KBM-7 (cell line): Measurements from ENCODE around the gene RIMOC1.
A peak's percentile ranks its signal among the peaks of the same experiment; 100 is the strongest.

Source experiments
- DNase-seq: peaks from one replicate; pipeline ENCODE4 v3.0.0-alpha.2; 2015
- in situ Hi-C: fragments of 300-500 bp; cut with MboI; formaldehyde crosslinking; loops from 2 replicates; pipeline ENCODE4 v1.14.3; 2020; ENCODE audit warnings: low sequenced_read_pairs, low pct_unique_long_range_greater_than_20kb, mixed read lengths

The RIMOC1 gene

GRCh38 chr5:41883936-41884335, 20.2 kb upstream of the RIMOC1 start:
- in situ Hi-C loops: no loop called here
- DNase-seq: no peak

GRCh38 chr5:41885286-41885685, 18.9 kb upstream of the RIMOC1 start:
- DNase-seq: no peak
- in situ Hi-C loops: no loop called here

DNA sequence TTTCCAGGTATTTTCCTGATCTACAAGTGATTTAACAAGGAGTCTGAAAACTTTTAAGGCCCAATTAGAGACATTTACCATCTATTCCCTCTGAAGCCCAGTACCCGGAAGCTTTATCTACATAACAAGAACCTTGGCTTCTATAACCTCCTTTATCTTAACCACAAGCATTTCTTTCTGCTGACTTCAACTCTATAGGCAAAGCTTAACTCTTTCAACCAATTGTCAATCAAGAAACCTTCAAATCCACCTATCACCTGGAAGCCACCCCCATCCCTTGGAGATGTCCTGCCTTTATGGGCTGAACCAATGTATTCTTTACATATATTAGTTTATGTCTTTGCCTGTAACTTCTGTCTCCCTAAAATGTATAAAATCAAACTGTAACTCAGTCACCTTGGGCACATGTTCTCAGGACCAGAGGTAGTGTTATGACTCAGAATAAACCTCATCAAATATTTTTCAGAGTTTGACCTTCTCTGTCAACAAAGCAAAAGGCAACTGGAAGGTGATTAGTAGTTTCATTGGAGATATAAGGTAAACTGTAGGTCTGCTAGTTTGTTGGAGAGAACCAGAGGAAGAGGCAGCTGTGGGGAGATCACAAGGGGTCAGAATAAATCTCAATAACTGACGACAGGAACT, 13.0 kb upstream of the RIMOC1 start:
- in situ Hi-C loops: no loop called here
- DNase-seq: no peak

GRCh38 chr5:41892031-41892430, 12.1 kb upstream of the RIMOC1 start:
- DNase-seq: no peak
- in situ Hi-C loops: no loop called here

GRCh38 chr5:41893074-41893851, 10.9 kb upstream of the RIMOC1 start:
- in situ Hi-C loops: no loop called here
- no peak for DNase-seq

DNA sequence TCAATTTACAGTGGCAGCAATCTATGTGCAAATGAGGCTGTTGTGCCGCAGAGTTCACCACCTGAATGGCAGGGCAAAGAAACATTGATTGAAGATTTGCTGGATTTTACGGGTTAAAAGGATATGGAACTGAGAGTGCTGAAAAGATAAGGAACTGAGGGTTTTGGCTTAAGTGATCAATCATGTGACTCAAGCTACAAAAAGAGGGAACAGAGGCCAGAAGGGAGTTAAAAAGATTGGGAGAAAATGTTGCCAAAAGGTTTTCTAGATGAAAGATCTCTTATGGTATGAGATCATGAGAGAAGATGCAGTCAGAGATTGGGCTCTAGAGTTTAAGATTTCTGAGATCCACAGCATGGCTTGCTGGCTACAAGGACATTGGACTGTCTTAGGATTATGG, 7.9 kb upstream of the RIMOC1 start:
- in situ Hi-C loops: no loop called here
- peak; percentile 11 for DNase-seq

DNA sequence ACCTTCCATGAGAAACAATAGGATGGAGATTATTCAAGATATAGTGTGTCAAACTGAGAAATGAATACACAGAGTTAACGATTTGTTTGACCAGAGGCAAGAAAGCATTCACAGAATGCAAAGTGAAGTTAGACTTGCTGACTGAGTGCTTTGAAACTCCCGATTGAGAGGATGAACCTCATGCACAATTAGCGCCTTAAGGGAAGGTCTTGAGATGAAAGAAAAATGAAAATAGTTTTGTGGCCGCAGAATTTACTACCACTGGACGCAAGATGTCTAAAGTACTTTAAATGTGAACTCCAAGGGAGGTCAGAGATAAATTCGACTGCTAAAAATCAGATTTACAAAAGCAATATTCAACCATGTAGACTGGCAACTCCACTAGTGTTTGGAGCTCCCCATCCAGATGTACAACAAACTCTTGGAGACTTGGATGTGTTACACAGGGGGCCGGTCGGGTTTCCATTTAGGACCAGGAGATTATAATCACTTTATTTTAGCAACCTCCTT, 707 bp upstream of the RIMOC1 start:
- in situ Hi-C loops: no loop called here
- DNase-seq: no peak

DNA sequence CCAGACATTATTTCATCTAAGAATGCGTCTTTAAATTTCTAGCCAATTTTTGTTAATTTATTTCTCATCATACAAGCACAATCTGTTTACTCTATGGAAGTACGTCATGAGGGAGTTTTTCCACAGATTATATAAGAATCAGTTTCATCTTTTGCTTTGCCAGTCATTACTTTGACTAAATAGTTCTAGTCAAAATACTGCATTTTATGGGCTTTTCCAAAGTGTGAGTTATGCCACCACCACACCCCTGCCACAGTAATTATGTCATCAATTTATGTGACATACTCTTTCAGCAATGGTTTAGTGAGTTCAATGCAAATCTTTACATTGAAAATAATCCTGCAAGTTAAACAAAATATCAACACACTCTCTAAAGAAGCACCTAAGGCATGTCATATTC, 2.0 kb downstream of the RIMOC1 start:
- in situ Hi-C loops: no loop called here
- DNase-seq: no peak

DNA sequence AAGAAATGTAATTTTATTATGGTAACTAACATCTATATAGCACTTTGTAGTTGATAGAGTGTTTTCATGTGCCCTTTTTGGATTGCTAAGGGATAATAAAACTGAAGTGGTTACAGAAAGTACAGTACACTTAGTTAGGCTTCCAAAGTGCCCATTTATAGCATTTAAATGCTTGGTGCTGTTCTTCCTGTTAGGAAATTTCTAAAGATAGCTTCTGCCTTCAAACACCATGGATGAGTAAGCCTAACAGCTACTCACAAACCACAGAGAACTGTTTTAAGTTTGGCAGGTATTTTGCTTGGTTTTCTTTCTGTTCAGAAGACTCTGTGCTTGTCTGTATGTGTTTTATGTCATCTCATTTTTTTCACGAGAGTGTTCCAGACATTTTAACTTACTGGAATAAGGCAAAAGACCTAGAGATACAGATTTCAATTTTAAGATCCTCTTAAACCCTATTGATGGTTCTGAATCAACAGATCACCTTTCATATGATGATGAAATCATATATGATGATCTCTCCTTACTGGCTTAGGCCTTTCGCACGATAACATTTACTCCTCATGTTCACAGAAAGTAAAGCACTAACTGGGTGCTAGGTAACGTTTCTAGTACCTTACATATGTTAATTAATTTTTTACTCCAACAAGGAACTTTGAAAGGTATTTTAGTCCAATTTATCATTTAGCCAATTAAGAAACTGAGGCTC, 4.4 kb downstream of the RIMOC1 start:
- DNase-seq: peak; percentile 65
- in situ Hi-C loops: no loop called here

- in situ Hi-C loops: no loop called here
- no peak for DNase-seq
Measured at GRCh38 chr5:41918105-41918504, 14.0 kb downstream of the RIMOC1 start.

DNA sequence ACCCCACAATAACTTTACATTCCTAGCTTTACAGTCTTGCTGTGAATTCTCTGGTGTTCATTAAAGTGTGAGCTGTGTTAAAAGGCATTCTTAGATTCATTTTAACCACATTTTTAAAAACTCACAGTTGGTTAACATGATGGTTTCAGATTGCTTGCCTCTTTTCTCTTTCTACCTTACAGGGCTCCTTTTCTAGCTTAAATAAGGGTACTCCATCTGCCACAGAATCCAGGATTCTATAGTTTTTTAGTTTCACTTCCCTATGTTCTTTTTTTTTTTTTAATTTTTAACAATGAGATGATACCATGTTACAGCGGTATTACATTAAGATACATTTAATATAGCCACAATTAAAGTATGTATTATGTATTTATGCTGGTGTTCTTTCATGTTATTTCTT, 17.0 kb downstream of the RIMOC1 start:
- DNase-seq: no peak
- in situ Hi-C loops: no loop called here

GRCh38 chr5:41921874-41922273, 17.7 kb downstream of the RIMOC1 start:
- in situ Hi-C loops: no loop called here
- DNase-seq: no peak

DNA sequence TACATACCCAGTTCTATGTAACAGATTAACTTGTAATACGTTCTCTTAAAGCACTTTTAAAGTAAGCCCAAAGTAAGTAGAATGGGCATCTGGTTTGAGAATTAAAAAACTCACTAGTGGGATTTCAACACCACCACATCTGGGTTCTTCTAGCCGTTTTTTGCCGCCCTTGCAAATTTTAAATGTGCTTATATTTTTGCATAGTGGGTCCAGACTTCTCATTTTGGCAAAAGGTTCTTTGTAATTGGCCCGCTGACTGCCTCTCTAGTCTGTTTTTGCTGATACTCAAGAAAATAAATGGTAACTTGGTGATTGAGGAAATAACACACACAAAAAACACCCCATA, 20.4 kb downstream of the RIMOC1 start:
- in situ Hi-C loops: no loop called here
- no peak for DNase-seq

DNA sequence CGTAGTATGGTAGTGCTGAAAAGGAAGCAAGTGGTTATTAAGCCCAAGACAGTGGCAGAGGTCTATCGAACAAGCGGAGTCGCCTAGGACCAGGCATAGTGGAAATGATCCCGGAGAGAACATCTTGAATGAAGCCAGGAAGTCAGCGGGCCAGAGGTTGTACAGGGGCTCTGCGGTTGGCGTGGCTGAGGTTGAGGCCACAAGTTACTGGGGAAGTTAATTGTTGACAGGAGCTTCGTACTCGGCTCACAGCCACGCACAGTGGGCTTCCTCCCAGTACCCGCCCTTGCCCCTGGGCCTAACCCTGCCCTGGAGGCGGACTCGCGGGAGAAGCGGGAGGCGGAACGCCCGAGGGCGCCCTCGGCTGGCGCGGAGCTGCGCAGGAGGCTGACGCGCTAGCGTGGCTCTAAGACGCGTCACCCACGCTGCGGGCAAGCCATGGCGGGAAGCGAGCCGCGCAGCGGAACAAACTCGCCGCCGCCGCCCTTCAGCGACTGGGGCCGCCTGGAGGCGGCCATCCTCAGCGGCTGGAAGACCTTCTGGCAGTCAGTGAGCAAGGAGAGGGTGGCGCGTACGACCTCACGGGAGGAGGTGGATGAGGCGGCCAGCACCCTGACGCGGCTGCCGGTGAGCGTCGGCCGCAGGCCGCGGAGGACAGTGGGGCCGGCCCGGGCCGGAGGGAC, 20.9 kb downstream of the RIMOC1 start, which contains the start of gene FBXO4:
Gene FBXO4 (plus strand): TSS at position 410 of the 683 bp plus-strand sequence. CDS start 29 bp downstream, at position 439.
- in situ Hi-C loops: no loop called here
- peak; percentile 95 for DNase-seq

GRCh38 chr5:41925555-41925951, 21.4 kb downstream of the RIMOC1 start:
- DNase-seq: peak; percentile 53
- in situ Hi-C loops: no loop called here

- DNase-seq: no peak
- in situ Hi-C loops: no loop called here
Measured at GRCh38 chr5:41927604-41928003, 23.5 kb downstream of the RIMOC1 start.

DNA sequence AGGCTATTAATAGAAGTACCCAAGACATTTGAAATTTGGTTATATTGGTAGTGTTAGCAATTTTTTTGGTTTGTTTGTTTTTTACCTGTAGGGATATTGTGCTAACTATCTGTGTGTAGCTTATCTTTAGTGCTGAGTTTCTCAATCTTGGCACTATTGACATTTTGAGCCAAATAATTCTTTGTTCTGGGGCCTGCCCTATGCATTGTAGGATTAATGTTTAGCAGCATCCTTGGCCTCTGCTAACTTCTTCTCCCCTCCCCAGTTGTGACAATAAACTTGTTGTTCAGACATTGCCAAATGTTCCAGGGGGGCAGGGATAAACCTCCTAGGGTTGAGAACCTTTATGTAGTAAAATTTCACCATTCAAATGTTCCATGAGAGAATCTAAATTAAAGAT, 24.9 kb downstream of the RIMOC1 start:
- in situ Hi-C loops: no loop called here

GRCh38 chr5:41932770-41933169, 28.6 kb downstream of the RIMOC1 start:
- DNase-seq: no peak
- in situ Hi-C loops: no loop called here

More for the DNA sequence above, 24.9 kb downstream of the RIMOC1 start:
- DNase-seq: no peak

DNA sequence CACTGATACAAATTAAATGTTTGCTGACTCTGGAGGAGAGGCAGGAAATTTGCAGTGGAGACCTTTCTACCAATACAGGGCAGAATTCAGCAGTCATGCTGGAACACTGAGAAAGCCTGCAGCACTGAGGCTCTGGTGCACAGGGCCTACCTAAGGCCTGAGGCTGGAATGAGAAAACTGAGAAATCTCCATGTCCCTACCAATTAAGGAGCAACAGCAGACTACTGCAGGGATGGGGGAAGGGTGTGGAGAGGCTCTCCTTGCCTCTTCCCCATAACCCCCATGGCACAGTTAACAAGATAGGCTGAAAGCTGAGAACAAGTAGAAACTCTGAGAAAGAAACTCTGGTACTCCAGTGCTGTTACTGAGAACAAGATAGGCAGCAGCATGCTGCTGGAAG, 31.4 kb downstream of the RIMOC1 start:
- in situ Hi-C loops: no loop called here
- no peak for DNase-seq

DNA sequence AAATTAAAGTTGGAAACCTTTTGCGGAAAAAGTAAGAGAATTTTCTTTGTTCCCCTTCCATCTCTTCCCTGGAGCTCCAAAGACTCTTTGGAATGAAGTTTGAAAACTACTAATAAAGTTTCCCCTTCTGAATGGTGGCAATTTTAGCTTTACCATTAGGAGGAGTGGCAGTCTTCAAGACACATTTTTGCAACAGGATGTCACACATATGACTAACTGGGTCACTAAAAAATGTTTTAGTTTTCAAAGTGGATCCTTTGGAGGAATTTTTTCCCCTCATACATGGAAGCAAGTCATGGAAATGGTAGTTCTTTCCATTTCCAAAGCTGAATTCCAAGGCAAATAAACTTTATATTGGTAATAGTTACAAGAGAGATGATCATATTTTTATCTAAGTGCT, 36.5 kb downstream of the RIMOC1 start:
- in situ Hi-C loops: no loop called here
- no peak for DNase-seq
